ENCODE results near the gene PRR19.

Gene PRR19

DNA sequence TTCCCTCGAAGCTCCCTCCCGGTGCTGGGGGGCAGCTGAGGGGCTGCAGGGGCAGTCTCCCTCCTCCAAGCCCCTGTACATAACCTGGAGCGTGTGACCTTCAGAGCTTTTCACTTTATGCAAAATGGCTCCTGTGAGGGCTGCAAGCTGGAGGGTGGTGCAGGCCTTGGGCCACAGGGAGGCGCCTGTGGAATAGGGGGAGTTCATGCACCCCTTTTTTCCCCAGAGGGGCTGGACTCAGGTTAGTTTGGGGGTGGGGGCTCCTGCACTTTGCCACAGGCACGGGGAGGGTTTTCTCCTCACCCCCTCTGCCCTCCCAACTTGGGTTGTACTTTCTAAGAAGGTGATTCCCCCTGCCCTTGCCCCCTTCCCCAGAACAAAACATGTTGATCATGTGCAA lies 6.6 kb upstream of the PRR19 start:
- no peak for DNase-seq (ENCODE audit: low spot score)

DNA sequence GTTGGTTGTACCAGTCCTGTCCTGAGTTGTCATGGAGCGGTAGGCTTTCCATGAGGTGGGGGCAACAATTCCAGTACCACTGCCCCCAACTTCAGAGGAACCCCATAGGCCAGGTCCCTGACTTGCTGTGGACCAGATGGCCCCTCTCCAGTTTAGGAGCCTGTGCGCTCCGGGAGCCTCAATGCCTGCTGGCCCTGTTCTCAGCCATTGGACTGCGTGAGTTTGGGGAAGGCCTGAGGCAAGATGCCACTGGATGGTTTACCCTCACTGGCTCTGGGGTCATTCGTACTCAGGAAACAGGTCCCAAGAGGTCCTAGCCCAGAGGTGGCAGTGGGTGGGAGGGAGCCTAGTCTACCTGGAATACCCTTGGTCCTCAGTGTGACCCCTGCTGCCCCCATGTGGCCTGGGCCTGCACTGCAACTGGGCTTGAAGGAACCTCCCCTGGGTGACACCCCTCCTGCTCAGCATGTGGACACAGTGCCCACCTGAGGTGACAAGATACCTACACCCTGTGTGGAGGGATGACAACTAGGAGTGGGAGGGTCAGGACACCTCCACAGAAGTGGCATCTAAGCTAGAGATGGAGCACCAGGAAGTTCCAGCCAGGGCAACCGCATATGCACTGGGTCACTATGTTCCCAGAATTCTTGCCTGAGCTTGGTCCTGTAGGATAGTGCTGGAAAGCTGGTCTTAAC lies 6.0 kb upstream of the PRR19 start:
- peak; percentile 87 for DNase-seq (ENCODE audit: low spot score)

DNA sequence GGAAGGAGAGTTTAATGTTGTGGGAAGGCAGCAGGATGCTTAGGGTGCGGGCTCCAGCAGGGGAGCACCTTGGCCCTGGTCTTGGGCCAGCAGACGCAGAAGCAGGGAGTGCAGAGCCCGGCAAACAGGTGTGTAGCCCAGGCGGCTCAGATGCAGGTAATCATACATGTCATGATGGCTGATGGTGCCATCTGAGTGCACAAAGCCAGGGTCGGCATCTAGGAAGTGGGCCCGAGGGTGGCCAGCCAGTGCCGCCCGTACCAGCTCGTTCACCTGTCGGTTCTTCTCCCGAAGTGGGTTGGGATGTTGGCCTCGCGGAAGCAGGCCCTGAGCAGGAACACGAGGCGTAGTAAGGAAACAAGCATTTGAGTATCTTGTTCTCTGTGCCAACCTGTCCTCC lies 4.9 kb upstream of the PRR19 start:
- no peak for DNase-seq (ENCODE audit: low spot score)

DNA sequence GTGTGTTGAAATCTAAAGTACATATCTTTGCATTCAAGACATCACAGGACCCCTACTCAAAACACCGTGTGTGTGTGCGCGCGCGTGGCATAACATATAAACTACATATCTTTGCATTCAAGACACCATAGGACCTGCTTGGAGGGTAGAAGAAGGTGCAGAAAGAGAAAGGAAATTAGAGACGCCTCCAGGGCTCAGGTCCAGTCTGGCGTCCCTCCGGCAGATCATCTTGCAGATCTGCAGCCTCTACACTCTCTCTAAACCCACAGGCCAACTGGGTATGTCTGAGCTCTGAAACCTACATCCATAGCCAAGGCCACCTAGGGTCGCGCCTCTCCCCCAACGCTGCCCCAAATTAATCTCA lies 1.2 kb downstream of the PRR19 start:
- DNase-seq (ENCODE audit: low spot score), result no peak

GRCh38 chr19:42303876-42304275 lies 1.9 kb downstream of the PRR19 start:
- no peak for DNase-seq (ENCODE audit: low spot score)

- peak; percentile 62 for DNase-seq (ENCODE audit: low spot score)
Measured at GRCh38 chr19:42306646-42307045, 4.7 kb downstream of the PRR19 start.

- DNase-seq (ENCODE audit: low spot score), result no peak
Measured at GRCh38 chr19:42309686-42310085, 7.8 kb downstream of the PRR19 start.

DNA sequence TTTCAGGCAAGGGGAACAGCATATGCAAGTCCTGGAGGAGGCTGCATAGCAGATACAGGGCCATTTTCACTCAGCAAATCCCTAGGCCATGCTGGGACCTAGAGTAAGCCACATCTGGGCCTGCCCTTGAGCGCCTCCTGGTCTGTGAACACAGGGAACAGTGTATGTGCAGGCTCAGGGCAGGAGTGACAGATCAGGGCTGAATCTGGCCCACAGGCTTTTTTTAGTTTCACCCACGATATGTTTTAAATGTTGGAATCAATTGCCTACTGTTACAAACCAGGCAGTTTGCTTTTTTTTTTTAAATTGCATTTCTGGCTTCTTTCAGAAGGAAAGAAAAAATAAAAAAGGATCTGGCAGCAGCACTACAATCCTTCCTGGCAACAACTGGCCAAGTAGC lies 9.7 kb downstream of the PRR19 start:
- DNase-seq (ENCODE audit: low spot score), result no peak

DNA sequence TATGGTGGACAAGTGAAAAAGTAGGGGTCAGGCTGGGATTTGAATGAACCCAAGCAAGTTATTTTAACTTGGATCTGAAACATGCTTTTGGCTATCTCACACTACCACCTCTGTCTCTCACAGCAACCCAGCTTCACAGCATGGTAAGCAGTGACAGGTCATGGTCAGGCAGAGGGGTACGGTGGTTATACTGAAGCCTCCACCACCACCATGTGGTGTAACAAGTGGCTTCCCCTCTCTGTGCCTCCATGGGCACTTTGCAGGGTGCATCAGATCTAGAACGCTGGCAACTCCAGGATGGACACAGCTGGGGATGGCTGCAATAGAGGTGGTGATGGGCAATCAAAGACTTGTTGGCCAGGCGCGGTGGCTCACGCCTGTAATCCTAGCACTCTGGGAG lies 10.4 kb downstream of the PRR19 start:
- DNase-seq (ENCODE audit: low spot score), result no peak

DNA sequence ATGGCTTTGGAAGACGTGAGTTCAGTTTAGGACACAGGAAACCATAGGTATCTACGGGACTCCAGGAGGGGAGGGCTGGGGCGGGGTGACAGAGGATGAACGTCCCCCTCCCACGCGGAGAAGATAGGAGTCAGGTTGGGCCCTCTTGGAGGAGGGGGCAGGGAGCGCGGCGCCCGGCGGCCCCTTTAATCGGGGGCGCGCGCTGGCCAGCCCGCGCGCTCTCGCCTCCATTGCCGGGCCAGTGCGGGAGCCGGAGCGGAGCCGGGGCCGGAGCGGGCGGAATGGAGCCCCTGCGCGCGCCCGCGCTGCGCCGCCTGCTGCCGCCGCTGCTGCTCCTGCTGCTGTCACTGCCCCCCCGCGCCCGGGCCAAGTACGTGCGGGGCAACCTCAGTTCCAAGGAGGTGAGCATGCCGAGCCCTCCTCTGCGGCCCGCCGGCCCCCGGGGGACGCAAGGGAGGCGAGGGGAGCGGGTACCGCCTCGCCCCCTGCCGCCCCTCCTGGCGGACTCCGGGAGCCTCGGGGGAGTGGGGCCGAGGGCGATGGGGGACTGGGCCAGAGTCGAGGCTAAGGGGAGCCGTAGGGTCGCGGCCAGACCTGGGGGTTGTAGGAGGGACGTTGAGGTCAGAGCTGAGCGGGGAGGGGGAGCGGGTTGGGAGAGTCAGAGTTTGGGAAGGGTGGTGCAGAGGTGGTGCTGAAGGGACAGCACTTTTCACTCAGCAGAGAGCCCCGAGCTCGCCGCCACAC lies 11.3 kb downstream of the PRR19 start, which contains the start of gene TMEM145:
Gene TMEM145 (plus strand): TSS at position 214 of the 744 bp plus-strand sequence. CDS start 68 bp downstream, at position 282.
- DNase-seq (ENCODE audit: low spot score), result peak; percentile 94

DNA sequence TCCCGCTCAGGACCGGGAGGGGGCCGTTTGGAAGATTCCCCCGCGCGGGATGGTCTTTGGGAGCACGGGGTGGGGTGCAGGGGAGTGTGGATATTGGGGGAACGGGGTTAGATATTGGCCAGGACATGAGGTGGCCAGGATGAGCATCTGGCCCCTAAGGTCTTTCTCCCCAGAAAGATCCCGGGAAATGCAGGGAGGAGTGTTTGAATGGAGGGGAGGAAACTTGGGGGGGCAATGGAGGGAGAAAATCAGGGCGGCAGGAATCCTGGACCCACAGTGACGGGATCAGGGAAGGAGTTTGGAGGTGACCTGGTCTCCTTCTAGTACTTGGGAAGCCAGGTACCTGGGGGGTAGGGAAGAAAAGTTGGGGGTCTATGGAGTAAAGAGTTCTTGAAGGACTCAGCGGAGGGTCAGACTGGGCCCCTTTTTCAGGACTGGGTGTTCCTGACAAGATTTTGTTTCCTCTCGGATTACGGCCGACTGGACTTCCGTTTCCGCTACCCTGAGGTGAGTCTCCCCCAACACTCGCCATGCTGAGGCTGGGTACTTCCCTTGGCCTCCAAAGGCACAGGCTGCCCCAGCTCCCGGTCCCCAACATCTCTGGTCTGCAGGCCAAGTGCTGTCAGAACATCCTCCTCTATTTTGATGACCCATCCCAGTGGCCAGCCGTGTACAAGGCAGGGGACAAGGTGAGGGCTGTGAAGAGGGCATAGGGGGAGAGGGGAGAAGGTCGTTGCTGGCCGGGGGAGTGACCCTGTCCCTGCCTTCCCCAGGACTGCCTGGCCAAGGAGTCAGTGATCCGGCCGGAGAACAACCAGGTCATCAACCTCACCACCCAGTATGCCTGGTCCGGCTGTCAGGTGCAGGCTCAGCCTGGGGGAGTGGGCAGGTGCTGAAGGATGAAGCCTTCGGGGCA lies 12.2 kb downstream of the PRR19 start:
- DNase-seq (ENCODE audit: low spot score), result no peak

DNA sequence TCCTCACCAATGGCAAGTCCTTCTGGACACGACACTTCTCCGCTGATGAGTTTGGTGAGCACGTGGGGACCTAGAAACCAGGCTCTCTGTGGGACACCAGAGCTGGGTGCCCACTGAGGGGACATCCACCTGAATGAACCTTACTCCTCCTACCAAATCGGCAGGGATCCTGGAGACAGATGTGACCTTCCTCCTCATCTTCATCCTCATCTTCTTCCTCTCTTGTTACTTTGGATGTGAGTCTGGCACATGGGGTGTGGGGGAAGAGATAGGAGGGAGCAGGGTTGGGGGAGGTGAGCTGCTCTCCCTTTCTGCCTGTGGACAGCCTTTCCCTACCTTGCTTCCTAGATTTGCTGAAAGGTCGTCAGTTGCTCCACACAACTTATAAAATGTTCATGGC lies 13.1 kb downstream of the PRR19 start:
- DNase-seq (ENCODE audit: low spot score), result no peak

DNA sequence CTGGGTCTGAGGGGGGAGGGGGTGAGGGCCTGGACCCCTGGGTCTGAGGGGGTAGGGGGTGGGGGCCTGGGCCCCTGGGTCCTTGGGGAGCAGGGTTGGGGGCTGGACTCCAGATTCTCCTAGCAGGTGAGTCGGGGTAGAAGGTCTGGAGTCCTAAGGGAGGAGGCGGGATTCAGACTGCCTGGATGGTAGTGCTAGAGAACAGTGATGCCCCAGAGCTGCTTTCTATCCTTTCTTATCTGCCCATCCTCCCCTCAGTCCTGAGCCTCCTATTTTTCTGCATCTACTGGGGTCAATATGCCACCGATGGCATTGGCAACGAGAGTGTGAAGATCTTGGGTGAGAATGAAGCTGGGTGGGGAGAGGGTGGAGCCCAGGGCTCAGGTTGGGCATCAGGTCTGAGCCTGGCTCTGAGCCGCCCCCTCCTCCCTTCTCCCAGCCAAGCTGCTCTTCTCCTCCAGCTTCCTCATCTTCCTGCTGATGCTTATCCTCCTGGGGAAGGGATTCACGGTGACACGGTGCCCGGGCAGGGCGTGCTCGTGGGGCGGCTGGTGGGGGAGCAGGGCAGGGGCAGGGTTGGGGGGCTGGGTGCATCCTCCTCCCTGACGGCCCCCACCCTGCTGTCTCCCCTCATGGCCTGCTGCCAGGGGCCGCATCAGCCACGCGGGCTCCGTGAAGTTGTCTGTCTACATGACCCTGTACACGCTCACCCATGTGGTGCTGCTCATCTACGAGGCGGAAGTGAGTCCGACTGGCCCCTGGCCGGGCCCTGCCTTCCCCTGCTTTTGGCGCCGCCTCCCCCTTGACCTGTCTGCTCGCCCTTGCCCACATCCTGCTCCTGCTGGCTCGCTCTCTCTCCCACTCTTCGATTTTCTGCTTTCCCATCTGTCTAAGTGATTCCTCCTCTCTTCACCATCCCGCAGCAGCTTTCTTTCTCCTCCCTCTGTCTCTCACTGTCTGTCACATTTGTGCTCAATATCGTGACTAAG lies 14.6 kb downstream of the PRR19 start:
- no peak for DNase-seq (ENCODE audit: low spot score)

- DNase-seq (ENCODE audit: low spot score), result no peak
Measured at GRCh38 chr19:42317535-42317934, 15.6 kb downstream of the PRR19 start.

DNA sequence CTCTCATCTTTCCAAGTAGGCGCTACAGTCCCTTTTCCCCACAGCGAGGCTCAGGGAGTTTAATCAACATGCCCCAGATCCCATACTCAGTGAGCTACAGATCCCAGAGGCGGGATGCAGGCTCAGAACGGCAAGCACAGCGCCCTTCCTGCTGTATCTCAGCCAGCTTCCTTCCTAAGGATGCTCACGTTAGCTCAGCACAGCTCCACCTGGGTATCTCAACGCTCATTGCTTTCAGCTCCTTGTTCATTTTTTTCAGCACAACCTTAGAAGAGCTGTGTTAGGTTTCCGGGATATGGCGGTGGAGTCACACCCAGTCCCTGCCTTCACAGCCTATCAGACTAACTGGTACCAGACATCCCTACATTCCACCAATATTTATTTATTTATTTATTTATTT lies 20.4 kb downstream of the PRR19 start:
- no peak for DNase-seq (ENCODE audit: low spot score)

- DNase-seq (ENCODE audit: low spot score), result peak; percentile 70
Measured at GRCh38 chr19:42323473-42323851, 21.5 kb downstream of the PRR19 start.

DNA sequence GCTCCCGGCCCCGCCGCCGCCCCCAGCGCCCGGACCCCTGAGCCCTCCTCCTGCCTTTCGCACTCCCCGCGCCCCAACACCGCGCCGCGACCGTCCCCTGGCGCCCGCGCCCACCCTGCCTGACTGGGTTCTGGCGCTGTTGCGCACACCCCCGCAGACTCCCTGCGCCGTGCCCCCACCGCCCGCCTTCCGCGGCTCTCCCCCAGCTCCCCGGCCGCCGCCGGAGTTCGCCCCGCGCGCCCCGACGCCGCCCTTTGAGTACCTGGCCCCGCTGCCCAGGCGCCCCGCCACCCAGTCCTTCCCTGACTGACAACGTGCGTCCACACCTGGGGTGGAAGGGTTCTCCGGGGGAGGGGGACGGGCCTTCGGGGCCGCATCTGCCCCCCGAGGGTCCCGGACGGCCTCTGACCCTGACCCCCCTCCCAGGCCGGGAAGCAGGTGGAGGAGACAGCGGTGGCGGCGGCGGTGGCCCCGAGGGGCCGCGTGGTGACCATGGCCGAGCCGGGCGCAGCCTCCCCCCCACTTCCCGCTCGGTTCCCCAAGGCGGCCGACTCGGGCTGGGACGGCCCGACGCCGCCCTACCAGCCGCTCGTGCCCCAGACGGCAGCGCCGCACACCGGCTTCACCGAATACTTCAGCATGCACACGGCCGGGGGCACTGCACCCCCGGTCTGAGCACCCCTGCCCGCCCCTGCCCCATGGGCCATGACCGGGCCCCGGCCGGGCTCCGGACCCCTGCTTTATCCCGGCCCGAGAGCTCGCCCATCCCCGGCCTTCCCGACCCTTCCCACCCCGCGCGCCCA lies 22.1 kb downstream of the PRR19 start:
- DNase-seq (ENCODE audit: low spot score), result peak; percentile 53

DNA sequence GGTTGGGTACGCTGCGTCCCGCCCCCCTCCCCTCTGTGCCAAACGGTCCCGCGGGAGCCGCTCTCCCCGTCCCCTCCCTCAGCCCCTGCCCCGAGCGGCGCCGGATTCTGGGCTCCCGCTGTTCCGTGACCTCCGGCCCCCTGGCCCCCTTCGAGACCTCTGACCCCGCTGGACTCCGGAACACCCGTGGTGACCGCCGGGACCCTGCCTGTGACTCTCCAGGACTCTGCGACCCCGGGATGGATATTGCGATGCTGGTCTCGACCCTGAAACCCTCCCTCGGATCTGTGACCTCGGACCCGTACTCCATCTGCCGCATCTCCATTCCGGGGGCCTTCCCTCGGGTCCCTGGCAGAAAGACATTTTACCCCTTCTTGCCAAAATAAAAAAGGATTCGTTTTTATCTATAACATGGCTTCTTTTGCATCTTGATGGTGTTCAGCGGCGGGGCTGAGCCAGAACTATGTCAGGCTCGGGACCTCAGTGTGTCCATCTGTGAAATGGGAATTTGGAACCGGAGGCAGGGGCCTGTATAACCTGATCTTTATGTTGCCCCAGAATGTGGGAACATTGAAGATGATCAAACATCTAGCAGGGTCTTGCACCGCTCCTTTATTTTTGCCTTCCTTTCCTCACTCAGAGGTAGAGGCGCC lies 22.8 kb downstream of the PRR19 start:
- DNase-seq (ENCODE audit: low spot score), result no peak

DNA sequence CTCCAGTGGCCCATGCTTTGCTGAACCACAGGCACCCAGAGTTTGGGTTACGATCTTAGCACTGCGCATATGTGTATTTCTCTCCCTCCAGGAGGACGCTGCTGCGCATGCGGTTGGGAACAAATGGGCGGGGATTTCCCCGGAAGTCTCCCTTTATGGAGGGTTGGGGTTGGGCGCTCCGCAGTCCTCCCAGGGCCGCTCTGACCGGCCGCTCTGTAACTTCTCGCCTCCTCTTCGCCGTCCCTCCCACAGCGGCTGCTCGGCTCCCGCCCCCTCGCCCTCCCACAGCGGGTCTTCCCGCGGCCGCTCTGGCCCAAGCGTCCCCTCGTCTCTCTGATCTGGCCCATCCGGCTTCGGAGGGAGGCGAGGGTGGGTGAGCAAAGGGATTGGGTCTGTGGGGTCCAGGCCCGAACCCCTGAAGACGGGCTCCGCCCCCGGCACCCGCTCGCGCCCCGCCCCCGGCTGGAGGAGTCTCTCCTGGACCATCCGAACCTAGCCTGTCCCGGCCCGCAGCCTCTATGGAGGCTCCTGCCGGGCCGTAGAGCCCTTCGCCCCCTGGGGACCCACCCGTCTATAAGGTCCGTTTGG lies 23.5 kb downstream of the PRR19 start, which contains the start of gene MEGF8:
Gene MEGF8 (plus strand): TSS at position 328 of the 588 bp plus-strand sequence. CDS start 609 bp downstream, outside the sequence.
- peak; percentile 96 for DNase-seq (ENCODE audit: low spot score)

Measured in iPS-NIHi11 (cell line).